Epithelial cell of proximal tubule (primary cell): Measurements from ENCODE around the gene HACD4. TPM values are rescaled to one million over a fixed set of nuclear protein-coding genes. Genes with fewer than 3 reads are reported as not detected.

Experiments used
- DNase-seq: peaks from one replicate; pipeline ENCODE4 v3.0.0-alpha.2; 2011; ENCODE audit warnings: low read depth
- H3K4me3 ChIP-seq: 2 replicates; pipeline ENCODE4 v1.5.1; 2011; ENCODE audit warnings: low read depth, mild to moderate bottlenecking, low read length
- total RNA-seq: library from RNA; depleted of rRNA; stranded (reverse); fragments of >200 nt; gene quantifications from 2 replicates; pipeline ENCODE4 v1.2.3, GENCODE V29; 2015
- TF ChIP-seq, protein P1 (sequence below): conservative IDR thresholded peaks from 2 replicates; pipeline ENCODE4 v1.5.1; 2012; ENCODE audit warnings: low read depth, mild to moderate bottlenecking, low read length

Gene HACD4
- total RNA-seq, 1 donor from 2014 or later, result 2.0 TPM

DNA sequence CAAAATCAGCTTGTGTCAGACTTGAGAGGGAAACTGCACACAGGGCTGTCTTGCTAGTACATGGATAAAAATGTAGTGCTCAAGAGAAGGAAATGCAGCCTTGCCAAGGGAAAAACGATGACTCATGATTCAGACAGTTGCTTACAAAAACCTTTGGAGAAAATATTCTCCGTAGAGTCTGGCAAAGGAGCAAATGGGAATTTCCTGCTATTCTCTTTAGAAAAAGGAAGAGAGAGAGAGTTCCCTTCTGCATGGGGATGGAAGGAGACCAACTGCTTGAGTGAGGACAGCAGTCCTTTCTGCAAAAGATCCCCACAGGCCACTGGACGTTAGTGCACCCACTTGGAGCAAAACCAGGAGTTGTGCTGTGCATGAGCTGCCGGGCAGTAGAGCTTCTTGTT is 38.7 kb upstream of the HACD4 start:
- TF ChIP-seq, protein P1, sequence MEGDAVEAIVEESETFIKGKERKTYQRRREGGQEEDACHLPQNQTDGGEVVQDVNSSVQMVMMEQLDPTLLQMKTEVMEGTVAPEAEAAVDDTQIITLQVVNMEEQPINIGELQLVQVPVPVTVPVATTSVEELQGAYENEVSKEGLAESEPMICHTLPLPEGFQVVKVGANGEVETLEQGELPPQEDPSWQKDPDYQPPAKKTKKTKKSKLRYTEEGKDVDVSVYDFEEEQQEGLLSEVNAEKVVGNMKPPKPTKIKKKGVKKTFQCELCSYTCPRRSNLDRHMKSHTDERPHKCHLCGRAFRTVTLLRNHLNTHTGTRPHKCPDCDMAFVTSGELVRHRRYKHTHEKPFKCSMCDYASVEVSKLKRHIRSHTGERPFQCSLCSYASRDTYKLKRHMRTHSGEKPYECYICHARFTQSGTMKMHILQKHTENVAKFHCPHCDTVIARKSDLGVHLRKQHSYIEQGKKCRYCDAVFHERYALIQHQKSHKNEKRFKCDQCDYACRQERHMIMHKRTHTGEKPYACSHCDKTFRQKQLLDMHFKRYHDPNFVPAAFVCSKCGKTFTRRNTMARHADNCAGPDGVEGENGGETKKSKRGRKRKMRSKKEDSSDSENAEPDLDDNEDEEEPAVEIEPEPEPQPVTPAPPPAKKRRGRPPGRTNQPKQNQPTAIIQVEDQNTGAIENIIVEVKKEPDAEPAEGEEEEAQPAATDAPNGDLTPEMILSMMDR, result peak; percentile 33
- no peak overlapping the region for H3K4me3 ChIP-seq
- peak; percentile 76 for DNase-seq

DNA sequence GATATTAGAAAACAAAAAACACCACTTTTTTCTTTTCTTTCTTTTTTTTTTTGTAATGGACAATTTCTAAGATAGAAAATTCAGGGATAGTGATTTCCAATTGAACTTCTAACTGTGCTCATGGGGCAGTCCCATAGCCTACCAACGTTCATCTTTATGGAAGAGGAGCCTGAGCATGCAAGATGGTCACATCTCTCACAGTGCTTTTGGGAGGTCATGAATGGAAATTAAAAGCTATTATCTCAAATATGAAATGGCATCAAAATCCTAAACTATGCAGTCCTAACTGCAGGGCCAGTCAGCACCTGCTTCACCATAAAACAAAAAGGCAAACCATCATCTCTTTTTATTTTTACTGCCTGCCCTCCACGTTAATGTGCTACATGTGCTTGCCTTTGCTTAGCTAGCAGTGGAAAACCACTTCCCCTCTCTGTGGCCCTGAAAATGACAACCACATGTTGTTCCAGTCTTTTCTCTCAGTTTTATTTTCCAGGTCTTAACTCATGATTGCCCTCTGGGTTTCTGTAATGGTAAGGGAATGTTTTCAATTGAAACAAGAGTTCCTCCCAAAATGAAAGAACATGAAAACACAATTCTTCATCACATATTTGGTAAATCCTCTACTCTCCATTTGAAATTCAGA is 29.6 kb upstream of the HACD4 start:
- H3K4me3 ChIP-seq, result no peak overlapping the region
- TF ChIP-seq, protein P1, result no peak
- DNase-seq, result no peak

DNA sequence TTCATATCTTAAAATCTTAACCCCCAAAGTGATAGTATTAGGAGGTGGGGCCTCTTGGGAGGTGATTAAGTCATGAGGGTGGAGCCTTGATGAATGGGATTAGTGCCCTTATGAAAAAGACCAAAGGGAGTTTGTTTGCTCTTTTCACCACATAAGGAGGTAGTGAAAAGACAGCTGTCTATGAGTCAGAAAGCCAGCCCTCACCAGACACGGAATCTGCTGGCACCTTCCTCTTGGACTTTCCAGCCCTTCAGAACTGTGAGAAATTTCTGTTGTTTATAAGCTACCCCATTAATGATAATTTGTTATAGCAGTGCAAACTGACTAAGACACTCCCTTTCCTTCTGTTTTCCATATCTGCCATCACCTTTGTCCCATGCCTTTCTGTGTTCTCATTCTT is 25.5 kb upstream of the HACD4 start:
- H3K4me3 ChIP-seq, result no peak overlapping the region
- TF ChIP-seq, protein P1, result no peak
- no peak for DNase-seq

DNA sequence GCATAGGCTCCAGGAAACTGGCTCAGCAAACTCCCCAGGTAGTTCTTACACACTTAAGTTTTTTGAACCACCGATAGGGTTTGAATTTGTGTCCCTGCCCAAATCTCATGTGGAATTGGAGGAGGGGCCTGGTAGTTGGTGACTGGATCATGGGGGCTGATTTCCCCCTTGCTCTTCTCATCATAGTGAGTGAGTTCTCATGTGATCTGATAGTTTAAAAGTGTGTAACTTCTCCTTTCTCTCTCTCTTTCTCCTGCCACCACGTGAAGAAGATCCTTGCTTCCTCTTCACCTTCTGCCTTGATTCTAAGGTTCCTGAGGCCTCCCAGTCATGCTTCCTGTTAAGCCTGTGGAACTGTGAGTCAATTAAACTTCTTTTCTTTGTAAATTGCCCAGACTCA is 22.4 kb upstream of the HACD4 start:
- DNase-seq, result no peak
- H3K4me3 ChIP-seq, result no peak overlapping the region
- TF ChIP-seq, protein P1, result no peak

DNA sequence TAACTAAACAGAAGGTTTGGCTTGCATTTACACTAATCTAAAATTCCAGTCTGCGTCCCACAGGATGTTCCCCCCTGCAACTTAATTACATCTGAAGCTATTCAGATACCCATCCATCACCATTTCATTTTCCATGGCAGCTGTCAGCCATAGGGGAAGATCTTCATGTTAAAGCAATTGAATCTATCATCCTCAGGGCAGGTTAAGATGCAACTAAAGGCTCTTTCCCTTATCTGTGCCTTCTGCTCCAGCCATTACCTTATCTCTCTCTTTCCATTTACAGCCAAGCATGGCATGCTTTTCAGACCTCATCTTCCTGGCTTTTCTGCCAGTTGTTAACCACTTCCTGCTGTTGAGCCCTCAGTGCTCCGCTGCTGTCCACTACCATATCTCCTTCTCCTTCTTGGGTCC is 15.8 kb upstream of the HACD4 start:
- H3K4me3 ChIP-seq, result no peak overlapping the region
- no peak for DNase-seq
- TF ChIP-seq, protein P1, result no peak

DNA sequence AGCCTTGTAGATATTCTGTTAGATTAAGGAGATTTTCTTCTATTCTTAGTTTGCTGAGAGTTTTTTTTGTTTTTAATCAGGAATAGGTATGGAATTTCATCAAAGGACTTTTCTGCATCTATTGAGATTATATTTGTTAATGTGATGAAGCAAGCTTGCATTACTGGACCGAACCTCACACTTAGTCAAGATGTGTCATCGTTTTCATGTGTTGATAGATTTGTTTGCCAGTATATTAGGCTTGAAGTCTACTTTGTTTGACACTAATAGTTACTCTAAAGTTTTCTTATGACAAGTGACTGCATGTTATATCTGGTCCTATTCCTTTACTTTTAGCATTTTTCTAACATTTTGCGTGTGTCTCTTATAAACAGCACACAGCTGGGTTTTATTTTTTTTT is 12.4 kb upstream of the HACD4 start:
- DNase-seq, result no peak
- TF ChIP-seq, protein P1, result no peak
- H3K4me3 ChIP-seq, result no peak overlapping the region

DNA sequence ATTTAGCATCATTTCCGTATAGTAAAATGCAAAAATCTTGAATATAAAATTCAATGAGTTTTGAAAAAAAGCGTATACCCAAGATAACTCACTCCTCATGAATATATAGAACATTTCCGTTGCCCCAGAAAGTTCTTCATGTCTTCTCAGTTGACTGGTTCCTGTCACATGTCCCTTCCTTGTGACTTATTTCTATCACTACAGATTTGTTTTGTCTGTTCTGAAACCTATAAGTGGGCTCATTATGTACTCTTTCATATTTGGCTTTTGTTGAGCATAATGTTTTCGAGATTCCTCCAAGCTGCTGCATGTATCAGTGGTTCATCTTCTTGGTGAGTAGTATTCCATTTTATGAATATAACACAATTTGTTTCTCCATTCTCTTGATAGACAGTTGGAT is 11.0 kb upstream of the HACD4 start:
- DNase-seq, result no peak
- H3K4me3 ChIP-seq, result no peak overlapping the region
- TF ChIP-seq, protein P1, result no peak
